Right lobe of liver (tissue), 6 donors: ENCODE results near the gene FGFR4. TPM values are rescaled to one million over a fixed set of nuclear protein-coding genes. Genes with fewer than 3 reads are reported as not detected.

ENCODE experiments used
- ATAC-seq, 4 donors: fragments of 200-7000 bp; cut with Tn5 transposase; one replicate each; pipeline ENCODE4 v1.9.1; 2020; ENCODE audit warnings: mild to moderate bottlenecking in 4 of 4, moderate library complexity in 4 of 4
- DNase-seq, 3 donors: peaks; one replicate each; pipeline ENCODE4 v3.0.0-alpha.2; 2020
- H3K27ac ChIP-seq, 3 donors: fragments of 200-600 bp; one replicate each; pipeline ENCODE4 v1.8.0; 2022
- H3K27me3 ChIP-seq, 2 donors: fragments of 200-600 bp; one replicate each; pipeline ENCODE4 v1.8.0; 2022
- H3K36me3 ChIP-seq, 4 donors: fragments of 200-600 bp; sonication (generic) in 1 of 4; one replicate each; pipeline versions ENCODE4 v1.5.1 to v1.8.0; 2017 to 2022; ENCODE audit warnings: control low read depth in 1 of 4
- H3K4me1 ChIP-seq, 4 donors: fragments of 200-600 bp; sonication (generic) in 1 of 4; one replicate each; pipeline versions ENCODE4 v1.5.1 to v1.8.0; 2017 to 2022; ENCODE audit warnings: control low read depth in 1 of 4
- H3K4me3 ChIP-seq, 3 donors: fragments of 200-600 bp; one replicate each; pipeline ENCODE4 v1.8.0; 2022
- H3K9me3 ChIP-seq, 4 donors: fragments of 200-600 bp; sonication (generic) in 1 of 4; one replicate each; pipeline versions ENCODE4 v1.5.1 to v1.8.0; 2017 to 2022; ENCODE audit warnings: control low read depth in 1 of 4
- POLR2A ChIP-seq: fragments of 450-650 bp; IDR thresholded peaks from one replicate; pipeline ENCODE4 v1.6.1; 2017; ENCODE audit warnings: antibody characterized with exemption, mild to moderate bottlenecking
- WGBS: methylation state at CpG from one replicate; pipeline ENCODE4 v1.1.6; 2018; ENCODE audit warnings: low coverage, low lambda C conversion rate; ENCODE audit not compliant: insufficient coverage; ENCODE audit errors: missing lambda C conversion rate; 5-methylcytosine and 5-hydroxymethylcytosine counted together
- intact Hi-C, 2 donors: fragments of 100-400 bp; cut with DNase I; formaldehyde crosslinking; loops; one replicate each; pipeline versions ENCODE4 v1.11.2 to v1.14.1; 2022
- total RNA-seq, 6 experiments: library from RNA; depleted of rRNA in 2 of 6; stranded (reverse); fragments of >200 nt in 2 of 6; fragmentation: NEBNext Ultra II Directional in 3 of 6; extraction: Animal tissue kit (Norgen Biotek cat#: 25700) in 3 of 6; gene quantifications; one replicate each; pipeline versions ENCODE4 v1.1.0 to v1.2.4, GENCODE V29; 2016 to 2023
- TF ChIP-seq, protein P1 (sequence below), 4 donors: fragments of 200-600 bp in 3 of 4; fragments of 450-650 bp in 1 of 4; IDR thresholded peaks; one replicate each; pipeline versions ENCODE4 v1.5.1 to v1.8.0; 2016 to 2022; ENCODE audit warnings: antibody characterized with exemption in 4 of 4, mild to moderate bottlenecking in 2 of 4
- donor health status: DM: no; HTN: yes; CAD: no.
- donor health status: DM: no; HTN: no; CAD: no.
- donor health status: DM: no; HTN: no; CAD: no.
- donor health status: DM: no; HTN: yes; CAD: no.
- donor health status: DM: no; HTN: yes; CAD: no.

FGFR4 gene
- total RNA-seq, 6 experiments from 2014 or later = 38.9 to 73.3 (median 55.1) TPM

- Histone ChIP-seq H3K9me3 (no peaks in the 10 kb centered on the region), H3K4me1 (peaks cover 0 to 14% (median 4%) of the 10 kb centered on the region in 4 donors), H3K27ac (peak overlapping the region in 2 of 3 donors; percentile 40 to 57), H3K27me3 (no peaks in the 10 kb centered on the region), H3K36me3 (no peaks in the 10 kb centered on the region), H3K4me3 (peak overlapping the region in 1 of 3 donors; percentile 38)
- ATAC-seq (peak; percentile 67 to 85 (median 76)), DNase-seq (peak; percentile 83 to 92 (median 88))
- intact Hi-C loops = no loop called here
- whole genome bisulfite sequencing = 85% methylated on average over 12 of the region's 49 CpGs
- TF ChIP-seq, protein P1, sequence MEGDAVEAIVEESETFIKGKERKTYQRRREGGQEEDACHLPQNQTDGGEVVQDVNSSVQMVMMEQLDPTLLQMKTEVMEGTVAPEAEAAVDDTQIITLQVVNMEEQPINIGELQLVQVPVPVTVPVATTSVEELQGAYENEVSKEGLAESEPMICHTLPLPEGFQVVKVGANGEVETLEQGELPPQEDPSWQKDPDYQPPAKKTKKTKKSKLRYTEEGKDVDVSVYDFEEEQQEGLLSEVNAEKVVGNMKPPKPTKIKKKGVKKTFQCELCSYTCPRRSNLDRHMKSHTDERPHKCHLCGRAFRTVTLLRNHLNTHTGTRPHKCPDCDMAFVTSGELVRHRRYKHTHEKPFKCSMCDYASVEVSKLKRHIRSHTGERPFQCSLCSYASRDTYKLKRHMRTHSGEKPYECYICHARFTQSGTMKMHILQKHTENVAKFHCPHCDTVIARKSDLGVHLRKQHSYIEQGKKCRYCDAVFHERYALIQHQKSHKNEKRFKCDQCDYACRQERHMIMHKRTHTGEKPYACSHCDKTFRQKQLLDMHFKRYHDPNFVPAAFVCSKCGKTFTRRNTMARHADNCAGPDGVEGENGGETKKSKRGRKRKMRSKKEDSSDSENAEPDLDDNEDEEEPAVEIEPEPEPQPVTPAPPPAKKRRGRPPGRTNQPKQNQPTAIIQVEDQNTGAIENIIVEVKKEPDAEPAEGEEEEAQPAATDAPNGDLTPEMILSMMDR (IDR thresholded peaks at IDR 0.05) = no peak
- no peak for TF ChIP-seq POLR2A
These were observed 30.1 kb downstream of the FGFR4 start for GRCh38 chr5:177116631-177117373.

DNA sequence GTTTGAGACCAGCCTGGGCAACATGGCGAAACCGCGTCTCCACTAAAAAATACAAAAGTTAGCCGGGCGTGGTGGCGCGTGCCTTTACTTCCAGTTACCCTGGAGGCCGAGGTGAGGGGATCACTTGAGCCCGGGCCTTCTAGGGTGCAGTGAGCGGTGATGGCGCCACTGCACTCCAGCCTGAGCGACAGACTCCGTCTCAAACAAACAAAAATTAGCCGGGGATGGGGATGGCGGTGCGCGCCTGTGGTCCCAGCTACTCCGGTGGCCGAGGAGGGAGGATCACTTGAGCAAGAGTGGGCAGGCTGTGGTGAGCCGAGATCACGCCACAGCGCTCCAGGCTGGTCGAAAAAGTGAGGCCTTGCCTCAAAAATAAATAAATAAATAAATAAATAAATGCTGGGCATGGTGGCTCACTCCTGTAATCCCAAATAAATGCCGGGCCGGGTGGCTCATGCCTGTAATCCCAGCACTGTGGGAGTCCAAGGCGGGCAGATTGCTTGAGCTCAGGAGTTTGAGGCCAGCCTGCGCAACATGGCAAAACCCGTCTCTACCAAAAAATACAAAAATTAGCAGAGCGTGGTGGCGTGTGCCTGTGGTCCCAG lies 30.8 kb downstream of the FGFR4 start:
- no peaks in the 10 kb centered on the region for H3K27me3 ChIP-seq
- 97% methylated on average over 12 of the region's 30 CpGs for WGBS
- intact Hi-C loops = no loop called here
- DNase-seq = peak in 1 of 3 donors; percentile 45
- ATAC-seq = no peak
- H3K36me3 ChIP-seq = no peaks in the 10 kb centered on the region
- H3K4me3 ChIP-seq = no peak overlapping the region
- no peak for TF ChIP-seq POLR2A
- TF ChIP-seq, protein P1 (IDR thresholded peaks at IDR 0.05) = no peak
- H3K9me3 ChIP-seq = no peaks in the 10 kb centered on the region
- peak overlapping the region in 1 of 3 donors; percentile 40 for H3K27ac ChIP-seq
- peaks cover 0 to 12% (median 4%) of the 10 kb centered on the region in 4 donors for H3K4me1 ChIP-seq

- 94% methylated on average over 5 of the region's 5 CpGs for WGBS
- no peak for ATAC-seq
- TF ChIP-seq POLR2A = no peak
- TF ChIP-seq, protein P1 (IDR thresholded peaks at IDR 0.05) = no peak
- Histone ChIP-seq H3K36me3 (no peaks in the 10 kb centered on the region), H3K4me1 (no peaks in the 10 kb centered on the region), H3K4me3 (no peak overlapping the region), H3K27me3 (no peaks in the 10 kb centered on the region), H3K9me3 (no peaks in the 10 kb centered on the region), H3K27ac (no peak overlapping the region)
- peak in 1 of 3 donors; percentile 22 for DNase-seq
- intact Hi-C loops = loop anchor here in 1 of 2 donors (10.0 kb wide), 1 partner anchor 122 kb away; no protein-coding TSS in a partner anchor
These were observed 35.9 kb downstream of the FGFR4 start for GRCh38 chr5:177122566-177122965.

- intact Hi-C loops = loop anchor here in 1 of 2 donors (10.0 kb wide), 1 partner anchor 121 kb away; no protein-coding TSS in a partner anchor
- 75% methylated on average over 15 of the region's 15 CpGs for WGBS
- TF ChIP-seq, protein P1 (IDR thresholded peaks at IDR 0.05) = no peak
- TF ChIP-seq POLR2A = no peak
- ATAC-seq = no peak
- Histone ChIP-seq H3K9me3 (no peaks in the 10 kb centered on the region), H3K27ac (no peak overlapping the region), H3K4me1 (no peaks in the 10 kb centered on the region), H3K27me3 (no peaks in the 10 kb centered on the region), H3K36me3 (no peaks in the 10 kb centered on the region), H3K4me3 (no peak overlapping the region)
- DNase-seq = peak in 1 of 3 donors; percentile 18
These were observed 37.2 kb downstream of the FGFR4 start for GRCh38 chr5:177123789-177124485.
